GM19372 (cell line): Measurements from ENCODE around the gene ZBTB16.

Experiments used
- ATAC-seq: cut with Tn5 transposase; IDR thresholded peaks from one replicate; pipeline ENCODE4 v1.9.1; 2021; ENCODE audit warnings: mild to moderate bottlenecking, low read depth, moderate library complexity; ENCODE audit not compliant: unreplicated experiment

ZBTB16 gene

DNA sequence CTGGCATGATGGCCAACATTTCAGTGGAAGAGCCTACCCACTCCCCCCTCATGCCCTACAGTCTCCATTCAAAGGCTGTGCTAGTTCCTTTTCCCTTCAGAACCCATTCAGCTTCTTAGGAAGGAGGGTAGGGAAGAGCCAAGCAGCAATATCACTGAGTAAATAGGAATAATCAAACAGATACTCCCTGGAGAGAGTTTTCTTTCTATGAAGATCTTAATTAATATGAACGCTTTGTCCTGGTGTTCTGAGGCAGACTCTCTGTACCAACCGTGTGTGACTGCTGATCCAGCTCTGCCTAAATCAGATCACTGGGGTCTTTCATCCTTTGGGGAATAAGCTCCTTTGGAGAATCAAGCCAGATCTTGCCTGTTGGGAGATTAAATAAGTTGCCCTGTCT is 161.5 kb downstream of the ZBTB16 start:
- no peak for ATAC-seq

GRCh38 chr11:114225661-114226060 is 166.2 kb downstream of the ZBTB16 start:
- no peak for ATAC-seq

GRCh38 chr11:114226356-114226755 is 166.8 kb downstream of the ZBTB16 start:
- ATAC-seq: no peak

- no peak for ATAC-seq
Measured at GRCh38 chr11:114228435-114229411, 169.2 kb downstream of the ZBTB16 start.

DNA sequence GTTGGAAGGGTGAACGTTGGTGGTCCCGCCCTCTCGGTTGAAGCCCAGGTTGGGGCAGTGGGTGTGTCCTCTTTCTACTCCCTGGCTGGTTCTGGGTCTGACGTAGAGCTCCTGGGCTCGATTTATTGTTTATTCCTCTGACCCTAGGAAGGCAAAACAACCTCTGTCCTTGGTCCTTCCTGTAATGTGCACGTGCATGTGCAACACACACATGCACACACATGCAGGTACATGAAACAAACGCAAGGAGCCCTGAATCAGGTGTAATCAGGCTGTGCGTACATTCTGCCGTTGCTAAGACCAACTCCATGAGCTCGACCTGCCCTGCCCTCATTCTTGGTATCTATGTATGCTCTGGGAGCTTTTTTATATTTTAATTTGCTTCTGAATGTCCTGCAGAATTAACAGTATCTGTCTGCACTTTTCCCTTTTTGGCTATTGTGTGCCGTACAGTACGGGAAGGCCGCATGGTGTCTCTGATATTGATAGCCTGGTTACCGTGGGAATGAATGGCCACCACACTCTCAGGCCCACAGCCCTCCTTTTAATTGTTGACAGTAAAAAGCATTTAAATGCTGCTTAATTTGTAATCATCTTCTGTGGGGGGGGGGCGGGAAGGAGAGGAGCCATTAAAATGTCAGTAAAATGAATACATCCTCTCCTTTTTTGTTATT is 170.7 kb downstream of the ZBTB16 start:
- ATAC-seq: no peak

- no peak for ATAC-seq
Measured at GRCh38 chr11:114232400-114233059, 173.0 kb downstream of the ZBTB16 start.

DNA sequence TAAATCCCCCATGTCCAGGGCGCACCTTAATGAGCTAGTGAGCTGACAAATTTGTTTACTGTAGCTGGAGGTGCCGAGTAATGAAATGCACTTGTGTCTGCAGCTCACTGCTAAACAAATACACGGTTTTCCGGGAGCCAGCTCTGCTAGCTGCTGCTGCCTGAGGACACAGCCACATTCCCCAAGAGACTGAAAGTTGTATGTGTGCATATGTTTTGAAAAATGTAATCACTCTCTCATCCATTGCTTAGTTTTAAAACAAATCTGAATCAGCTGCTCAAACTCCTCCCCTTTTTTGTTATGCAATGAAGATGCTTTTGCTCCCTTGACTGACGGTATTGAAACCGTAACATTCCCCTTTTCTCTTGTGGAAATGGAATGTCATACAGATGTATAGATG is 174.2 kb downstream of the ZBTB16 start:
- no peak for ATAC-seq

DNA sequence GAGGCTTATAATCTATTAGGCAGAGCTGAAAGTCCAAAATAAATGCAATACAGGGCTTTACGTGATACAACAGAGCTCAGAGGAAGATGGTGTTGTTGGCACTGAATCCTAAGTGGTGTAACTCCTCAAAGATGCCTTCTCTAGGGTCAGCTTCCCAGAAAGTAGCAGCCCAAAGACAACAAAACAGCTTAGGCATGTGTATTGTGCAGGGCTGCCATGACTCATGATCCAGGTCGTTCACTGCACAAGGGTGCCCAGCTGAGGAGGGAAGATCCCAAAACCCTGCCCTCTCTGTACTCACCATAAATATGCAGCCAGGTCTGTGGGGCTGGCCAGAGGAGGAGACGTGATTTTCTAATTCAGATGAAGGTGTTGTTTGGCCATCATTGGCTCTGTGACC is 177.3 kb downstream of the ZBTB16 start:
- no peak for ATAC-seq

DNA sequence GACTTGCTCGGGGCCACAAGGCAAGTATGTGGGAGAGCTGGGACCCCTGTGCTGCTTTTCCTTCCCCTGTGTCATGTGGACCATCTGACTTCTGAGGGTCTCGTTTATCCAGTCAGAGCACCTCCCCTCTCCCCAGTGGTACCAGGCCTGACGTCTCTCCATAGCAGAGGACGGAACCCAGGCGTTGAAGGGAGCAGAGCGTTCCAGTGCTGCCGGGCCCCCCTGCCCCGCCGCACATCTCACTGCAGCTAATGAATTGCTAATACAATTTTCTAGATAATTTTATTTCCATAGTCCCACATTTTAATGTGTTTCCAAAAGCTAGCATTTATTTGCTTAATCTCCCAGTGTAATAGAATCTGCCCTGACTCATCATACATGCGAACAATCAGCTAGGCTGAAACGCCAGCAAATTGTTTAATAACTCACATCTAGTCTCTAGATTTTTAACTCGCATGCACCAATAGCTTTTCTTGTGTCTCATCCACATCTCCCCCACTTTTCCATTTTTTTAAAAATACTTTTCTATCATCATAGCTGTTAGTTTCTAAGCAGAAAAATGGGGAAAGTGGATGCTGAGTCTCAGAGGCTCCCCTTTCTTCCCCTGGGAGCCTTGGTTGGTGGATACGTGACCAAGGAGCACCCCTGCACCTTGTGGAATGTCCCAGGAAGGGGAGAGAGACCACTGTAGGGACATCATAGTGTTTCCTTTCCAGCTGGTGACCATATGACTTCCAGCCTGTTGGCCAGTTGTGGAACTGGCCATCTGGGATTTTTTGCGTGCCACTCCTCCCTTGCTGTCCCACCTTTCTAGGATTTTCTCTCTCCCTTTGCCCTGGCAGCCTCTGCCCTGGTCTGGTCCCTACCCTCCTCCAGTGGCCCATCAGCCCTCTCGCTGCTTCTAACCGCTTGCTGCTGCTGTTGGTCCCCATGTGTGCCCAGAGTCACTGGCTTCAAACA is 178.1 kb downstream of the ZBTB16 start:
- ATAC-seq: no peak

- no peak for ATAC-seq
Measured at GRCh38 chr11:114239753-114240161, 180.2 kb downstream of the ZBTB16 start.

- ATAC-seq: no peak
Measured at GRCh38 chr11:114242032-114242431, 182.5 kb downstream of the ZBTB16 start.

- no peak for ATAC-seq
Measured at GRCh38 chr11:114243461-114244372, 184.2 kb downstream of the ZBTB16 start.

DNA sequence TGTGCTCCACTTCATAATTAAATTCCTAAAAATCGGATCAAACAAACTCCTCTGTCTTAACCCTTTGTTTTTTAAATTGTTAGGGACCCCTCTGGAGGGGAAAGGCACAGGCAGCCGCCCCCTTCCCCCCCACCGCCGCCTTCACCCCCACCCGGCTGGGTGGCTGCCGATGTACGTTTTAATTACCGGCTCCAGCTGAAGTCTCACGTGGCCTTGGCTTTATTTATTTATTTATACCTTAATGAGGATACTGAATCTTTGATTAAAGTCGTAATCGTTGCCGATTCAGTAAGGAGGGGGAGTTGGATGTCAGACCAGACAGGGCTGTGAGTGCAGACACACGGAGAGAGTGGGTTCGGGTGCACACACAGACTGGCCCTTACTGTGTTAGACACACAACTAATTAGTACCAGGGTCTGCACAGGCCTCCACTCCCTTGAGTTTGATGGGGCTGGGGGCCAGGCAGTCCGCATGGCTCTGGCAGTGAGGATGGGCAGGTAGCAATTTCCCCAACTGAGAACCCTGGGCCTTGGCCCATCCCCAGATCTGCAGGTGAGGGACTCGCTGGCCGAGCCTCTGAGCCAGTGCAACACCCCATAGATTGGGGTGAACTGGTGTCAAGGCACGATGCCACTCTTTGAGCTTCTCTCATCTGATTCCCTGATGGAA is 185.3 kb downstream of the ZBTB16 start:
- no peak for ATAC-seq

DNA sequence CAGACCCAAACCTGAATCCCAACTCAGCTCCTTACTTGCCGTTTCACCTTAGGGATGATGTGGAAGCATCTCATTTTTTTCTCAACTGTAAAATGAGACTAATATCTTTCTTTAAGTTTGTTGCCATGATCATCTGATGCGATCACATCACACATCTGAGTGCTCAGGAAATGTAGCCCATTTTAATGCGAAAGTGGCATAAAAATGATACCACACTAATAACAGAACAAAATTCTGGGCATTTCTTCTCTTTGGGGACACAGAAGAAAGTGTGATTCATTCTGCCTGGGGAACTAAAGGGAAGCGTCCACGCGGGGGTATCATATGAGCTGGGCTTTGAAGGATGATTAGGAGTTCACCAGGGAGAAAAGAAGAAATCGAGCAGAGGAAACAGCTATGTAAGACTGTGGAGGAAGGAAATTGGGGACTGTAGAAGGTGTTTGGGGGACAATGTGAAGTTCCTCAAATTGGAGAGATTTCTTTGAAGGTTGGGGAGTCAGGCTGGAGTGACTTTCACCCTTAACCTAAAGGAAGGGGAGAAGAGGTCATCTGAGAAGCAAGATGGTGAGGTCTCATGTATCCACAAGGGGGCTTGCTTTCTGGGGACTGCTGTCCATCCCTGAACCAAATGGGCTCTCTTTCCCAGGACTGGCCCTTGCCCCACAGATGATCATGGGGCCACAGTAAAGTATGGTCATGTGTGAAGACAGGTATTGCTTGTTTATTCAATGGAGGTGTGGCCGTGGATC is 187.0 kb downstream of the ZBTB16 start:
- no peak for ATAC-seq

GRCh38 chr11:114247070-114247789 is 187.7 kb downstream of the ZBTB16 start:
- no peak for ATAC-seq

- ATAC-seq: no peak
Measured at GRCh38 chr11:114250180-114250579, 190.7 kb downstream of the ZBTB16 start.
